Measurements from ENCODE around the gene LCNL1.

DNA sequence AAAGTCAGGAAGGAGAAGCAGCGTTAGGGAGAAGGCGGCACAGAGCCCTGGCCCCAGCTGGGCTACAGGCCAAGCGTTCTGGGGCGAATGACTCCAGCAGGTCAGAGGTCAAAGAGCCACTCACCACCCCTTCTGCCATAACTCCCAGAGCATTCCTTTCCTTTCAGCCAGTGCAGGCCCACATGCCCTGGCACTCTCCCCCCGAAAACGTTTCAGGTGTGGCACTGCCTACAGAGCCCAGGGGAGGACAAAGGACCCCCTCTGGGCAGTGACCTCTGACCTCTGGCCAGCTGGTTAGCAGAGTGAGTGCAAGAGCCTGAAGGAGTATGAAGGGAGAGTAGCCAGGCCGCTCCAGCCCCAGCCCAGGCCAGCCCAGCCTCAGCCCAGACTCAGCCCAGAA lies 40.4 kb downstream of the LCNL1 start:
- TF ChIP-seq, protein P1, sequence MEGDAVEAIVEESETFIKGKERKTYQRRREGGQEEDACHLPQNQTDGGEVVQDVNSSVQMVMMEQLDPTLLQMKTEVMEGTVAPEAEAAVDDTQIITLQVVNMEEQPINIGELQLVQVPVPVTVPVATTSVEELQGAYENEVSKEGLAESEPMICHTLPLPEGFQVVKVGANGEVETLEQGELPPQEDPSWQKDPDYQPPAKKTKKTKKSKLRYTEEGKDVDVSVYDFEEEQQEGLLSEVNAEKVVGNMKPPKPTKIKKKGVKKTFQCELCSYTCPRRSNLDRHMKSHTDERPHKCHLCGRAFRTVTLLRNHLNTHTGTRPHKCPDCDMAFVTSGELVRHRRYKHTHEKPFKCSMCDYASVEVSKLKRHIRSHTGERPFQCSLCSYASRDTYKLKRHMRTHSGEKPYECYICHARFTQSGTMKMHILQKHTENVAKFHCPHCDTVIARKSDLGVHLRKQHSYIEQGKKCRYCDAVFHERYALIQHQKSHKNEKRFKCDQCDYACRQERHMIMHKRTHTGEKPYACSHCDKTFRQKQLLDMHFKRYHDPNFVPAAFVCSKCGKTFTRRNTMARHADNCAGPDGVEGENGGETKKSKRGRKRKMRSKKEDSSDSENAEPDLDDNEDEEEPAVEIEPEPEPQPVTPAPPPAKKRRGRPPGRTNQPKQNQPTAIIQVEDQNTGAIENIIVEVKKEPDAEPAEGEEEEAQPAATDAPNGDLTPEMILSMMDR (IDR thresholded peaks at IDR 0.05) = no peak
- TF ChIP-seq POLR2A (IDR thresholded peaks at IDR 0.05) = no peak

Data from vagina (tissue), 2 donors.